Erythroblast (primary cell): ENCODE results near the gene PDE6D.

ENCODE experiments used
- DNase-seq, 2 experiments: peaks; one replicate each; lab custom pipeline; 2025; lab: John Stamatoyannopoulos, UW
- GATA1 ChIP-seq: IDR thresholded peaks from 2 replicates; pipeline ENCODE4 v1.6.1; 2011; ENCODE audit warnings: low read depth, mild to moderate bottlenecking, control low read depth, low read length, moderate library complexity
- POLR2A ChIP-seq: IDR thresholded peaks from 2 replicates; pipeline ENCODE4 v1.6.1; 2011; ENCODE audit warnings: mild to moderate bottlenecking, low read length

PDE6D gene

GRCh38 chr2:231693956-231694355 lies 87.1 kb downstream of the PDE6D start:
- no peak for DNase-seq
- TF ChIP-seq POLR2A (no peak), GATA1 (no peak)

GRCh38 chr2:231692847-231693246 lies 88.2 kb downstream of the PDE6D start:
- DNase-seq, result no peak
- no peak for TF ChIP-seq POLR2A

- no peak for DNase-seq
- TF ChIP-seq GATA1 (no peak), POLR2A (no peak)
Observed at GRCh38 chr2:231691251-231691772, 89.8 kb downstream of the PDE6D start.

GRCh38 chr2:231689124-231689893 lies 91.8 kb downstream of the PDE6D start:
- no peak for DNase-seq
- TF ChIP-seq GATA1 (no peak), POLR2A (no peak)

- no peak for DNase-seq
Observed at GRCh38 chr2:231688719-231689118, 92.4 kb downstream of the PDE6D start.

GRCh38 chr2:231687961-231688360 lies 93.1 kb downstream of the PDE6D start:
- no peak for DNase-seq
- no peak for TF ChIP-seq GATA1
- TF ChIP-seq POLR2A, result no peak

More at GRCh38 chr2:231688719-231689118, 92.4 kb downstream of the PDE6D start:
- TF ChIP-seq GATA1 (no peak), POLR2A (no peak)

- DNase-seq, result peak; percentile 69 to 71
- TF ChIP-seq POLR2A (no peak), GATA1 (no peak)
Observed at GRCh38 chr2:231687133-231687852, 93.8 kb downstream of the PDE6D start.

GRCh38 chr2:231686192-231687100 lies 94.6 kb downstream of the PDE6D start:
- no peak for TF ChIP-seq POLR2A

GRCh38 chr2:231685349-231686191 lies 95.5 kb downstream of the PDE6D start:
- no peak for DNase-seq
- no peak for TF ChIP-seq POLR2A
- TF ChIP-seq GATA1, result no peak

More at GRCh38 chr2:231686192-231687100, 94.6 kb downstream of the PDE6D start:
- DNase-seq, result no peak

GRCh38 chr2:231684314-231685223 lies 96.5 kb downstream of the PDE6D start:
- TF ChIP-seq POLR2A (no peak), GATA1 (no peak)
- DNase-seq, result no peak

- DNase-seq, result no peak
- TF ChIP-seq GATA1 (no peak), POLR2A (no peak)
Observed at GRCh38 chr2:231683292-231684235, 97.5 kb downstream of the PDE6D start.
